Nephron progenitor cell (in vitro differentiated cells): ENCODE measurements around the gene MYO9A.

Experiments
- DNase-seq: peaks from one replicate; pipeline ENCODE4 v3.0.0; 2021
- H3K27ac Mint-ChIP-seq: 2 replicates; pipeline ENCODE4 v1.8.0; 2021; ENCODE audit warnings: mild to moderate bottlenecking, moderate library complexity, mixed read lengths
- H3K27me3 Mint-ChIP-seq: 2 replicates; pipeline ENCODE4 v1.8.0; 2021; ENCODE audit warnings: mild to moderate bottlenecking, low read depth, mixed read lengths; ENCODE audit not compliant: poor library complexity
- H3K36me3 Mint-ChIP-seq: 2 replicates; pipeline ENCODE4 v1.8.0; 2021; ENCODE audit warnings: low read depth, mixed read lengths
- H3K4me1 Mint-ChIP-seq: 2 replicates; pipeline ENCODE4 v1.8.0; 2021; ENCODE audit warnings: mixed read lengths
- H3K4me3 Mint-ChIP-seq: 2 replicates; pipeline ENCODE4 v1.8.0; 2021; ENCODE audit warnings: mild to moderate bottlenecking, moderate library complexity, mixed read lengths
- H3K9me3 Mint-ChIP-seq: 2 replicates; pipeline ENCODE4 v1.8.0; 2021; ENCODE audit warnings: mild to moderate bottlenecking, moderate library complexity, mixed read lengths
- TF ChIP-seq, protein P1 (sequence below): fragments of 200-600 bp; sonication (generic); IDR thresholded peaks from 2 replicates; pipeline ENCODE4 v1.5.0; 2021; ENCODE audit warnings: antibody characterized with exemption

MYO9A gene

GRCh38 chr15:71853543-71853942 lies 264.4 kb downstream of the MYO9A start:
- no peaks in the 10 kb centered on the region for H3K27me3 Mint-ChIP-seq
- no peak overlapping the region for H3K4me3 Mint-ChIP-seq
- TF ChIP-seq, protein P1, sequence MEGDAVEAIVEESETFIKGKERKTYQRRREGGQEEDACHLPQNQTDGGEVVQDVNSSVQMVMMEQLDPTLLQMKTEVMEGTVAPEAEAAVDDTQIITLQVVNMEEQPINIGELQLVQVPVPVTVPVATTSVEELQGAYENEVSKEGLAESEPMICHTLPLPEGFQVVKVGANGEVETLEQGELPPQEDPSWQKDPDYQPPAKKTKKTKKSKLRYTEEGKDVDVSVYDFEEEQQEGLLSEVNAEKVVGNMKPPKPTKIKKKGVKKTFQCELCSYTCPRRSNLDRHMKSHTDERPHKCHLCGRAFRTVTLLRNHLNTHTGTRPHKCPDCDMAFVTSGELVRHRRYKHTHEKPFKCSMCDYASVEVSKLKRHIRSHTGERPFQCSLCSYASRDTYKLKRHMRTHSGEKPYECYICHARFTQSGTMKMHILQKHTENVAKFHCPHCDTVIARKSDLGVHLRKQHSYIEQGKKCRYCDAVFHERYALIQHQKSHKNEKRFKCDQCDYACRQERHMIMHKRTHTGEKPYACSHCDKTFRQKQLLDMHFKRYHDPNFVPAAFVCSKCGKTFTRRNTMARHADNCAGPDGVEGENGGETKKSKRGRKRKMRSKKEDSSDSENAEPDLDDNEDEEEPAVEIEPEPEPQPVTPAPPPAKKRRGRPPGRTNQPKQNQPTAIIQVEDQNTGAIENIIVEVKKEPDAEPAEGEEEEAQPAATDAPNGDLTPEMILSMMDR: no peak
- DNase-seq: no peak
- H3K36me3 Mint-ChIP-seq: peaks cover 40% of the 10 kb centered on the region
- no peaks in the 10 kb centered on the region for H3K4me1 Mint-ChIP-seq
- H3K9me3 Mint-ChIP-seq: peaks cover 3% of the 10 kb centered on the region
- H3K27ac Mint-ChIP-seq: no peak overlapping the region

GRCh38 chr15:71844916-71845315 lies 273.0 kb downstream of the MYO9A start:
- no peak overlapping the region for H3K27ac Mint-ChIP-seq
- no peaks in the 10 kb centered on the region for H3K9me3 Mint-ChIP-seq
- no peak for DNase-seq

GRCh38 chr15:71841563-71841962 lies 276.4 kb downstream of the MYO9A start:
- H3K4me3 Mint-ChIP-seq: no peak overlapping the region
- H3K27ac Mint-ChIP-seq: no peak overlapping the region
- H3K9me3 Mint-ChIP-seq: no peaks in the 10 kb centered on the region
- TF ChIP-seq, protein P1: no peak
- peaks cover 29% of the 10 kb centered on the region for H3K36me3 Mint-ChIP-seq
- no peak for DNase-seq
- H3K4me1 Mint-ChIP-seq: no peaks in the 10 kb centered on the region
- no peaks in the 10 kb centered on the region for H3K27me3 Mint-ChIP-seq

More at GRCh38 chr15:71844916-71845315, 273.0 kb downstream of the MYO9A start:
- H3K4me3 Mint-ChIP-seq: no peak overlapping the region
- TF ChIP-seq, protein P1: no peak
- H3K36me3 Mint-ChIP-seq: peaks cover 62% of the 10 kb centered on the region
- no peaks in the 10 kb centered on the region for H3K27me3 Mint-ChIP-seq
- no peaks in the 10 kb centered on the region for H3K4me1 Mint-ChIP-seq

DNA sequence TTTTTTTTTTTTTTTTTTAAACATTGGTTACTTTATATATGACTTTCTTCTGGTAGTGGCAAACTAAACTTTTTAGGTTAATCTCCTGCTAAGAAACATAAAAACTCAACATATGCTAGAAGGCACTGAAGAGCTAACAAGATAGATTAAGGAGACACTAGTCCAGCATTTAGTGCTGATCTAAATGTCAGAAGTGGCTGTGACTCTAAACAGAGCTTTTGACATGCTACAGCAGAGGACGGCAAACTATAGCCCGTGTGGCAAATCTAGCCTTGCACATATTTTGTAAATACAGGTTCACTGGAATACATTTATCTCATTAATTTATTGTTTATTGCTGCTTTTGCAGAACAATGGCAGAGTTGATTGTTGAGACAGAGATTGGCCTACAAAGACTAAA lies 287.0 kb downstream of the MYO9A start:
- TF ChIP-seq, protein P1: no peak
- Mint-ChIP-seq H3K9me3 (no peaks in the 10 kb centered on the region), H3K27me3 (no peaks in the 10 kb centered on the region), H3K4me3 (no peak overlapping the region), H3K27ac (no peak overlapping the region), H3K36me3 (peaks cover 41% of the 10 kb centered on the region), H3K4me1 (peaks cover 9% of the 10 kb centered on the region)
- DNase-seq: no peak

GRCh38 chr15:71826196-71826595 lies 291.8 kb downstream of the MYO9A start:
- TF ChIP-seq, protein P1: no peak
- DNase-seq: no peak
- no peaks in the 10 kb centered on the region for H3K27me3 Mint-ChIP-seq
- peaks cover 18% of the 10 kb centered on the region for H3K4me1 Mint-ChIP-seq
- H3K27ac Mint-ChIP-seq: no peak overlapping the region
- H3K4me3 Mint-ChIP-seq: no peak overlapping the region
- H3K36me3 Mint-ChIP-seq: peaks cover 87% of the 10 kb centered on the region
- peaks cover 31% of the 10 kb centered on the region for H3K9me3 Mint-ChIP-seq

- no peak for DNase-seq
- Mint-ChIP-seq H3K9me3 (peaks cover 41% of the 10 kb centered on the region), H3K27me3 (no peaks in the 10 kb centered on the region), H3K36me3 (peaks cover 95% of the 10 kb centered on the region), H3K4me1 (peaks cover 18% of the 10 kb centered on the region), H3K27ac (no peak overlapping the region), H3K4me3 (no peak overlapping the region)
- TF ChIP-seq, protein P1: no peak
These were observed 292.8 kb downstream of the MYO9A start for GRCh38 chr15:71825021-71825730.
